TTC549 (cell line): ENCODE measurements around the gene NDUFAF3.
"Not testable (repeated sequence)": the region's sequence is repeated elsewhere in the genome, so short reads cannot be mapped to it uniquely, and the experiment has no call there.

ENCODE experiments used
- FAIRE-seq: peaks from 2 replicates; lab custom pipeline; 2012; peaks lifted over from hg19 to GRCh38; lab: Jason Lieb, UNC

The NDUFAF3 gene

GRCh38 chr3:49001155-49001554 lies 20.8 kb upstream of the NDUFAF3 start:
- FAIRE-seq = no peak

- FAIRE-seq = no peak
These were observed 17.3 kb upstream of the NDUFAF3 start for GRCh38 chr3:49004352-49005302.

- FAIRE-seq = no peak
These were observed 16.6 kb upstream of the NDUFAF3 start for GRCh38 chr3:49005303-49005680.

GRCh38 chr3:49005998-49006397 lies 15.9 kb upstream of the NDUFAF3 start:
- no peak for FAIRE-seq

- no peak for FAIRE-seq
These were observed 15.4 kb upstream of the NDUFAF3 start for GRCh38 chr3:49006408-49007067.

- no peak for FAIRE-seq
These were observed 14.7 kb upstream of the NDUFAF3 start, which contains the start of gene WDR6 for GRCh38 chr3:49007068-49007770. TSS of gene WDR6 (plus strand) at chr3:49007391. CDS start at chr3:49007432, 41 bp downstream.

- FAIRE-seq = no peak
These were observed 14.0 kb upstream of the NDUFAF3 start for GRCh38 chr3:49007771-49008528.

- FAIRE-seq = not testable (repeated sequence)
These were observed 13.3 kb upstream of the NDUFAF3 start for GRCh38 chr3:49008627-49009026.

GRCh38 chr3:49009396-49009795 lies 12.5 kb upstream of the NDUFAF3 start:
- no peak for FAIRE-seq

- no peak for FAIRE-seq
These were observed 9.4 kb upstream of the NDUFAF3 start for GRCh38 chr3:49012441-49013017.

- no peak for FAIRE-seq
These were observed 8.7 kb upstream of the NDUFAF3 start for GRCh38 chr3:49013113-49013737.

- FAIRE-seq = no peak
These were observed 7.9 kb upstream of the NDUFAF3 start for GRCh38 chr3:49013738-49014660.

GRCh38 chr3:49015072-49015471 lies 6.8 kb upstream of the NDUFAF3 start:
- no peak for FAIRE-seq

GRCh38 chr3:49015765-49016164 lies 6.2 kb upstream of the NDUFAF3 start:
- FAIRE-seq = no peak

GRCh38 chr3:49016414-49017228 lies 5.3 kb upstream of the NDUFAF3 start:
- FAIRE-seq = no peak

- no peak for FAIRE-seq
These were observed 4.5 kb upstream of the NDUFAF3 start for GRCh38 chr3:49017229-49017970.

GRCh38 chr3:49017971-49018706 lies 3.8 kb upstream of the NDUFAF3 start, which contains the start of gene DALRD3:
TSS of gene DALRD3 (minus strand) at chr3:49018580. CDS start at chr3:49018564, 16 bp downstream.
- FAIRE-seq = no peak

GRCh38 chr3:49018707-49019006 lies 3.3 kb upstream of the NDUFAF3 start:
- FAIRE-seq = no peak
